ENCODE data around the gene AP1G2. TPM values are rescaled to one million over a fixed set of nuclear protein-coding genes. Genes with fewer than 3 reads are reported as not detected.

The AP1G2 gene
- total RNA-seq, 1 experiment from 2014 or later: 7.8 TPM

DNA sequence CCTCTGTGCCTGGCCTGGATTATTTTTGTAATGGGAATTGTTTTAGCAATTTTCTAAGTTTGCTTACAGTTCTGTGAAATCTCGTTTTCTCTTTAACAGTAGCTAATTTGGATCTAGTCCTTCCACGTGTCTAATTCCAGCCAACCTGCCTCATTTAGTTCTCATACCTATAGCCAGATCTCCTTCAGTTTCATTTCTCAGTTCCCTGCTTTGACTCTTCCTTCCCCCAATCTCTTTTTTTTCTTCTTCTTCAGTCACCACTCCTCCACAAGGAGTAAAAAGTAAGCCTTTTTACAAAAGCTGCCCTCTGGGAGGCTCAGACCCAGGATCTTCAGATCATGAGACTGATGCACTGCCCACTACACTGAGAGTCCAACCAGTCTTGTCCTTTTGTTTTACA, 10.1 kb downstream of the AP1G2 start:
- no peak for DNase-seq (ENCODE audit: low read depth)

DNA sequence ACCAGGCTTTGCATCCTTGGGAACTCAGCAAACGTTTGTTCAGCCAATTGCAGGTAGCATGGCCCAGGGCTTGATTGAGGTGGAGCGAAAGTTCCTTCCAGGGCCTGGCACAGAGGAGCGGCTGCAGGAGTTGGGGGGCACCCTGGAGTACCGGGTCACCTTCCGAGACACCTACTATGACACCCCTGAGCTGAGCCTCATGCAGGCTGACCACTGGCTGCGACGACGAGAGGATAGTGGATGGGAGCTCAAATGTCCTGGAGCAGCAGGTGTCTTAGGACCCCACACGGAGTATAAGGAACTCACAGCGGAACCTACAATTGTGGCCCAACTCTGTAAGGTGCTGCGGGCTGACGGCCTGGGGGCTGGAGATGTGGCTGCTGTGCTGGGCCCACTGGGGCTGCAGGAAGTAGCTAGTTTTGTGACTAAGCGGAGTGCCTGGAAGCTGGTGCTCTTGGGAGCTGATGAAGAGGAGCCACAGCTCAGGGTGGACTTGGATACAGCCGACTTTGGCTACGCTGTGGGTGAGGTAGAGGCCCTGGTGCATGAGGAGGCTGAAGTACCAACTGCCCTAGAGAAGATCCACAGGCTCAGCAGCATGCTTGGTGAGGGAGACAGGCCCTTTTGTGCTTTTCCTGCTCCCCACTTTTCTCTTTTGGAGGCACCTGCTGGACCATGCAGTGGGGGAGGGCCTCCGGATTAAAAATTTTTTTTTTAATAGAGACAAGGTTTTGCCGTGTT, 10.7 kb downstream of the AP1G2 start:
- no peak for DNase-seq (ENCODE audit: low read depth)

DNA sequence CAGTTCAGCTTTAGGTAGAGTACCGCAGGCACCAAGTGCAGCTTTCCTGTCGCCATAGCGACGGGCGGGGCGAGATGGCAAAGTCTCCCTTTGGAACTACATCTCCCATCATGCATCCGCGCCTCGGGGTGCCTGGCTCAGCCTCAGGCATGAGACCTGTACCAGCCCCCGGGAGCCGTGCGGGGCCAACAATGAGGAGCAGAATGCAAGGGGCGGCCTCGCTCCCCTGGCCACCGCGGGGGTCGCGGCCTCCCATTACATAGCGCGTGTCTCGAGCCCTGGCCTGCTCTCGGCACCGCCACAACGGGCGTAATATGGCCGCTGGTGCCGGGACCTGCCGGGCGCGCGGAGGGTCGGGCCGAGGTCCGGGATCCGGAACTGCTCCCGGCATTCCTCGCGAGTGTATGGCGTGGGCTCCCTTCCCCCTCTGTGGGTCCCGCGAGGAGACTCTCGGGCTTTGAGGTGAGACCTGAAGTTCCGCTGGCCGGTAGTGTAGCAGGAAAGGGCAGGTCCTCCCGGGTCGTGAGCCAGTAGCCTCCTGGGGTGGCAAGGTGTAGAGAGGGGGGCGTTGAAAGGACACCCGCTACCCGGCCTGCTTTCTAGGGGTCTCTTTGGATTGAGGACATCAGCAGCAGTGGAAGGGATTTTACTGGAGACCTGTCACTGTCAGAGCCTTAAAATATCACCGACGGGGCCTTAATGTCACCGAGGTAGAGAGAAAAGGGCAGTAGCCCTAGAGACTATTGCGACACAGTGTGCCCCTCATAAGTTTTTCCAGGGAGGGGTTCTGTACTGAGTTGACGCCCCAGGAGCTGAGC, 11.5 kb downstream of the AP1G2 start, which contains the start of gene THTPA:
THTPA (plus strand) TSS at position 390 of the 818 bp plus-strand sequence. CDS start 487 bp downstream, outside the sequence.
- peak; percentile 84 for DNase-seq (ENCODE audit: low read depth)

DNA sequence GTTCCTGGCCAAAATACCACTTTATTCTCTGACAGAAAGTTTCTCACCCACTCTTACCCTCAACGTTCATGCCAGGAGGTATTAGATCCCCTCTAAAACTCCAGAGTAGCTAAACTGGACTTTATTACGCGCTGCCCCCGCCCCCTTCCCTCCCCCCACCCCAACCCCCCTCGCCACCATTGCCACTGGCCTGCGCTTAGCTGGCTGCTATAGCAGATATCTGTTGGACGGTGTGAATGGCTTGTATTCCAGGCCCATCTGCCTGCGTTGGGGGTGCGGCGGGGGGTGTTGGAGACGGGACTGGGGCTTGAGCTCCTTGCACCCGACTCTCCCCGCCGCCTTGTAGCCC, 12.1 kb downstream of the AP1G2 start:
- DNase-seq (ENCODE audit: low read depth): no peak

- DNase-seq (ENCODE audit: low read depth): peak; percentile 37
Measured at GRCh38 chr14:23551266-23552028, 16.1 kb downstream of the AP1G2 start, which contains the start of gene ZFHX2. Gene ZFHX2, minus strand, starts transcription at chr14:23551765. Its CDS starts 16,440 bp downstream, at chr14:23535325.

DNA sequence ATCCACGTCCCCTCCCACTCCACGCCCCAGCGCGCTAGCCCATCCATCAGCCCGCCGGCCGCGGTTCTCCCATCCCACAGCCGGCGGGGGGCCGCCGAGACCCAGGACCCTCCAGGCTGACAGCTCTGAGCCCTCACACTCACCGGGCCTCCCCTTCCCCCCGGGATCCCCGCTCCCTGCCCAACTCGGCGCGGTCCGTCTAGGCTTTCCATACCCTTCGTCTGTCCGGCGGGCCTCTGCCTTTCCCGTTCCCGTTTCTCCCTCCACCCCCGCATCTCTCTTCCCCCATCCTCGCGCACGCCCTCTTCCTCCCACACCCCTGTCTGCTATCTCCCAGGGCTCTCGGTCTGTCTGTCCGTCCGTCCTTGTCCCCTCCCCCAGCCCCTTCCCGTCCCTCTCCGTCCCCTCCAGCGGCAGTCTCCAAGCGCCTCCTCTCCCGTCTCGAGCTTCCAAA, 16.8 kb downstream of the AP1G2 start:
- DNase-seq (ENCODE audit: low read depth): no peak

GRCh38 chr14:23550131-23550811, 17.3 kb downstream of the AP1G2 start:
- no peak for DNase-seq (ENCODE audit: low read depth)

- no peak for DNase-seq (ENCODE audit: low read depth)
Measured at GRCh38 chr14:23548351-23549318, 19.0 kb downstream of the AP1G2 start.

DNA sequence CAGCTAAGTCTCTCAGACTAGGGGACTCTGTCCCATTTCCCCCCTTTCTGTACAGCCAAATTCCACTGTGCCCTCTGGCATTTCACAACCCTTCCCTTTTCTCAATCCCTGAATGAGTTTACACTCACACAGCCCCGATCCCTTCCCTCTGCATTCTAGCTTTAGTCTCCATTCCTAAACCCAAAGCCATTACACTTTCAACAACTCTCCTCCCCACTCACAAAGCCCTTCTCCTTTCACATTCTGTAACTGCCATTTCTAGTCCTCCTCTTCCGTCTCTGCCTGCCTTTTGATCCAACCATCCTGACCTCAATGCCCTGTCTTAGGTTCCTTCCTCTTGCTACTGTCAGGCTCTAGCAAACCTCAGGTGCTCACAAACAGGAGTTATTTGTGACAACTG, 19.7 kb downstream of the AP1G2 start:
- no peak for DNase-seq (ENCODE audit: low read depth)

- no peak for DNase-seq (ENCODE audit: low read depth)
Measured at GRCh38 chr14:23546450-23547035, 21.0 kb downstream of the AP1G2 start.

- no peak for DNase-seq (ENCODE audit: low read depth)
Measured at GRCh38 chr14:23545740-23546365, 21.7 kb downstream of the AP1G2 start.

GRCh38 chr14:23544511-23545447, 22.8 kb downstream of the AP1G2 start:
- no peak for DNase-seq (ENCODE audit: low read depth)

- no peak for DNase-seq (ENCODE audit: low read depth)
Measured at GRCh38 chr14:23543403-23543802, 24.2 kb downstream of the AP1G2 start.

DNA sequence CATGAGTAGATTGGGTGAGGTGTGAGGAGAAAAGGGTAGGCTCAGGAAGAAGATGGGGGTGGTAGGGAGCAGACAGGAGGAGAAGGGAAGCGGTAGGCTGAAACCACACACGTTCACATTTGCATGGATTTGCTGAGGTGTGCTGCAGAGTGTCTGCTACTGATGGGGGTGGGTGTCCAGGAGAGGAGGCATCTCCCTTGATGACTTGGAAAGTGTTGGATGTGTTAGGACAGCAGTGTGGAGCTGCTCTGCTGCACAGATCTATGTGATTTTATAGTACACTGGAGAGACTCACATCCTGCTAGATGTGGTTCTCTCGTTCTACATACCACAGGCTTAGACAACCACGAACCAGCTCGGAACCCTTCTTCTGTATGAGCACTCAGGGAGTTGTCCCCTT, 25.3 kb downstream of the AP1G2 start:
- no peak for DNase-seq (ENCODE audit: low read depth)

DNA sequence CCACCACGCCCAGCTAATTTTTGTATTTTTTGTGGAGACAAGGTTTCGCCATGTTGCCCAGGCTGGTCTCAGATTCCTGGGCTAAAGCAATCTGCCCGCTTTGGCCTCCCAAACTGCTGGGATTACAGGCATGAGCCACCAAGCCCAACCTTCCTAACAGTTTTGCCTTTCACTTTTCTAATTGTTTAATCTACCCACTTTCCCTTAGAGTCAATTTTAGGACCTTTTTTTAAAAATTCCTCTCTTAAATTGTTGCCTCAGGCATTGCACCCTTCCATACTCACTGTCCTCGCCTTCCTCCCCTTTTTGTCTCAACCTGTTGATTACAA, 27.5 kb downstream of the AP1G2 start:
- no peak for DNase-seq (ENCODE audit: low read depth)

- peak; percentile 28 for DNase-seq (ENCODE audit: low read depth)
Measured at GRCh38 chr14:23539248-23540140, 28.1 kb downstream of the AP1G2 start.

- DNase-seq (ENCODE audit: low read depth): no peak
Measured at GRCh38 chr14:23538785-23539184, 28.8 kb downstream of the AP1G2 start.

All from RPMI7951 (cell line).